HUDEP-2 (cell line): Measurements from ENCODE around the gene GAPVD1.
"Not testable (repeated sequence)": the region's sequence is repeated elsewhere in the genome, so short reads cannot be mapped to it uniquely, and the experiment has no call there.

Source experiments
- DNase-seq, 76 experiments: peaks; one replicate each; lab custom pipeline; 2025; ENCODE audit not compliant: unreplicated experiment in 76 of 76; lab: John Stamatoyannopoulos, UW

Gene GAPVD1

DNA sequence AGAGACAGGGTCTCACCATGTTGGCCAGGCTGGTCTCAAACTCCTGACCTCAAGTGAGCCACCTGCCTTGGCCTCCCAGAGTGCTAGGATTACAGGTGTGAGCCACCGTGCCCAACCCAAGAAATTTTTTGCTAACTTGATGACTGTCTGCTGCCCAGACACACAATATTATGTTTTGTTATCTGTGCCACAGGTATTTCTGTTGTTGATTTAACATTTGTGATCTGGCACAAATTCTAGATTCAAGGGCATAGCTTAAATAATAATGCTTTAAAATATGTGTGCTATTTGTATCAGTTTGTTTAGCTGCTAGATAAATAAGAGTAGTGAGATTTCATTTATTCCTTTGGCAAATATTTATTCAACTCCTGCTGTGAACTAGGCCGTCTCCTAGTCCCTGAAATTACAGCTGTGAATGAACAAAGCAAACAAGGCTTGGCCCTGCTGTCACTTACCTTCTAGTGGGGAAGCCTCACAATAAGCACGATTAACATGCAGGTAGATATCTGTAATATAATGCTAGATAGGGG lies 35.3 kb downstream of the GAPVD1 start:
- no peak for DNase-seq

DNA sequence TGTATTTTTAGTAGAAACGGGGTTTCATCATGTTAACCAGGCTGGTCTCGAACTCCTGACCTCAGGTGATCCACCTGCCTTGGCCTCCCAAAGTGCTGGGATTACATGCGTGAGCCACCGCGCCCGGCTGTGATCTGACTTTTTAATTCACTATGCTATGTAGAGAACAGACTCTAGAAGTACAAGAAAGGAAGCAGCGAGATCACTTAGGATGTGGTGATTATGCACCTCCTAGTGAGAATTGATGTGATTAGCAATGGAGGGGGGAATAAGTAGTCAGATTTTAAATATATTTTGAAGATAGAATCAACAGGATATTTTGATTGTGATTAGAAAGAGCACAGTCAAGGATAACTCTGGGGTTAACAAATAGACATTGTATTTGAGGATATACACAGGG lies 36.3 kb downstream of the GAPVD1 start:
- no peak for DNase-seq

DNA sequence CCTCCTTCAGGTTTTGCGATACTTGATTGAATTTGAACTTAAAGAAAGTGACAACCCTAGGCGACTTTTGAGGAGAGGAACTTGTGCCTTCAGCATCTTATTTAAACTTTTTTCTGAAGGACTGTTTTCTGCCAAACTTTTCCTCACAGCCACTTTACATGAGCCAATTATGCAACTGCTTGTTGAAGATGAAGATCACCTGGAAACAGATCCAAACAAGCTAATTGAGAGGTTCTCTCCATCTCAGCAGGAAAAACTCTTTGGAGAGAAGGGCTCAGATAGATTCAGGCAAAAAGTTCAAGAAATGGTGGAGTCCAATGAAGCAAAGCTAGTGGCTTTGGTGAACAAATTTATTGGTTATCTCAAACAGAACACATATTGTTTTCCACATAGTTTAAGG lies 40.6 kb downstream of the GAPVD1 start:
- no peak for DNase-seq

- no peak for DNase-seq
These were observed 42.6 kb downstream of the GAPVD1 start for GRCh38 chr9:125304273-125304672.

- no peak for DNase-seq
These were observed 50.8 kb downstream of the GAPVD1 start for GRCh38 chr9:125312411-125312810.

GRCh38 chr9:125316359-125316758 lies 54.7 kb downstream of the GAPVD1 start:
- DNase-seq = not testable (repeated sequence)

GRCh38 chr9:125317704-125318103 lies 56.1 kb downstream of the GAPVD1 start:
- DNase-seq = no peak

GRCh38 chr9:125321496-125321895 lies 59.9 kb downstream of the GAPVD1 start:
- no peak for DNase-seq

- DNase-seq = no peak
These were observed 62.0 kb downstream of the GAPVD1 start for GRCh38 chr9:125323615-125324014.

GRCh38 chr9:125325826-125326225 lies 64.2 kb downstream of the GAPVD1 start:
- DNase-seq = no peak

- no peak for DNase-seq
These were observed 68.4 kb downstream of the GAPVD1 start for GRCh38 chr9:125329978-125330377.

- DNase-seq = no peak
These were observed 69.0 kb downstream of the GAPVD1 start for GRCh38 chr9:125330587-125330986.

- no peak for DNase-seq
These were observed 70.9 kb downstream of the GAPVD1 start for GRCh38 chr9:125332527-125332926.

DNA sequence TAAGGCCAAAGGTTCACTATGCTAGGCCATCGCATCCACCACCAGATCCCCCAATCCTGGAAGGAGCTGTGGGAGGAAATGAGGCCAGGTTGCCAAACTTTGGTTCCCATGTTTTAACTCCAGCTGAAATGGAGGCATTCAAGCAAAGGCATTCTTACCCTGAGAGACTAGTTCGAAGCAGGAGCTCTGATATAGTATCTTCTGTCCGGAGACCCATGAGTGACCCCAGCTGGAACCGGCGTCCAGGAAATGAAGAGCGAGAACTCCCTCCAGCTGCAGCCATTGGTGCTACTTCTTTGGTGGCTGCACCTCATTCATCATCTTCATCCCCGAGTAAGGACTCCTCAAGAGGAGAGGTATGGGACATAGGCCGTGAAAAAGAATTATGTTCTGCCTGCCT lies 75.6 kb downstream of the GAPVD1 start:
- no peak for DNase-seq

DNA sequence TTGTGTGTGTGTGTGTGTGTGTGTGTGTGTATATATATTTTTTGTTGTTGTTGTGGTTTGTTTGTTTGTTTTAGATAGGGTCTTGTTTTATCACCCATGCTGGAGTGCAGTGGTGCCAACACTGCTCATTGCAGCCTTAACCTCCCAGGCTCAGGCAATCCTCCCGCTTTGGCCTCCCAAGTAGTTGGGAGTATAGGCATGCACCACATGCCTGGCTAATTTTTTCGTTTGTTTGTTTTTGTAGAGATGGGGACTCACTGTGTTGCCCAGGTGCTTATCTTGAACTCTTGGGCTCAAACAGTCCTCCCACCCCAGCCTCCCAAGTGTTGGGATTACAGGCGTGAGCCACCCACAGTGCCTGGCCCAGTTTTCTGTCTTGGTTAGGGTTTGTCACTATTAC lies 77.3 kb downstream of the GAPVD1 start:
- no peak for DNase-seq

DNA sequence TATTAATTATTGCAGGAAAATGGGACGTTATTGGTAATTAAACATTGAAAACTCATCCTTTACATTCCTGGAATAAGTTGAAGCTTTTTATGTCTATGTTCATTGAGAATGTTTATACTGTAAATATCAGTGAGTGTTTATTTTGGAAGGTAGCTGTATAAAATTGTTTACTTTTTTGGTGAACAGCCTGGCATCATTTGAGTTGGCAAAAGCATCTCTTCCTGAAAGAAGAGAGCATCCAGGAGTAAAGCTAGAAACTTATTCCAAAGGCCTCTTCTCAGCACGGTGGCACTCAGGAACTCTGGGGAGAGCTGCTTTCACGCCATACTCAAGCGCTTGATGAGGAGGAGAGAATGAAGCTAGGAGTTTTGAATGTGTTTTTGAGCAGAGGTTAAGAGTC lies 79.9 kb downstream of the GAPVD1 start:
- no peak for DNase-seq

GRCh38 chr9:125343518-125344275 lies 82.1 kb downstream of the GAPVD1 start:
- DNase-seq = peak in 1 of 76 experiments; percentile 1

DNA sequence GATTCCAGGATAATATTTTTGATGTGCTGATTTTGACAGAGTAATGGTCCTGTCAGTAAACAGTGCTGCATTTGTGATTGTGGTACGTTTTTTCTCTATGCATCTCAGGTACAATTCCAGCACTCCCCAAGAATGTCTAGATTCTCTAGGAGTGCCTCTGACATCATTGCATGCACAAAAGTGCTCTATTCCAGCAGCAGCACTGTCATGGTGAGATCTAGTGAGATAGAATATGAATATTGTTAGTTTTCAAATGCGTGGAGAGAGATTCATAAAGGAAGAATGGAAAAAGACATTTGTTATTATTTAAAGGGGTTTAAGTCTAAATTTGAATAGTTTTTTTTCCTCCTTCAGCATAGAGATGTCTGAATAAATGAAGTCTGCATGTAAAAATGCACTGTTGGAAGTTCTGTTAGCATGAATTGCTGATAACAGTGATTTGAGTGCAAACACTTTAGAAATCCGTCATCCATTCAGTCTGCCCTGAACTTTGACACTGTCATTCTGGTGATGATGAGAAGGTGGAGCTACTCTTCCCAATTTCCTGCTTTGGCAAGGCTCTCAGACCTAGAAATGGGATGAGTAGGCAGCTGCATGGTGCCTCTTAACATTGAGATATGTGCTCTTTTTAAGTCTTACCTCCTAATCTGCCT lies 84.6 kb downstream of the GAPVD1 start:
- DNase-seq = no peak

- DNase-seq = no peak
These were observed 94.0 kb downstream of the GAPVD1 start for GRCh38 chr9:125355601-125356000.

GRCh38 chr9:125356032-125356431 lies 94.4 kb downstream of the GAPVD1 start:
- no peak for DNase-seq

GRCh38 chr9:125359011-125359410 lies 97.4 kb downstream of the GAPVD1 start:
- no peak for DNase-seq

DNA sequence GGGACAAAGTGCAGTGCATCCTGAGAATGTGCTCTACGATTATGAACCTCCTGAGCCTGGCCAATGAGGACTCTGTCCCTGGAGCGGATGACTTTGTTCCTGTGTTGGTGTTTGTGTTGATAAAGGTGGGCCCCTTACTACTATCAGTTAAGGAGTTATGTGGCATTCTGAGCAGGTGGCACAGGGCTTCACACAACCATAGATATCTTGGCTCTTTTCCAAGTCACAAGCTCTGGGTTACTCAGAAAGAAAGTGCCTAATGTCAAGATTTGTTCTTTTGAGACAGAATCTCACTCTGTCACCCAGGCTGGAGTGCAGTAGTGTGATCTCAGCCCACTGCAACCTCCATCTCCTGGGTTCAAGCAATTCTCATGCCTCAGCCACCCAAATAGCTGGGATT lies 99.0 kb downstream of the GAPVD1 start:
- peak in 20 of 76 experiments; percentile 7 to 41 (median 20) for DNase-seq
